Measurements from ENCODE around the gene GPC6. TPM values are rescaled to one million over a fixed set of nuclear protein-coding genes. Genes with fewer than 3 reads are reported as not detected.

GPC6 gene
- total RNA-seq, 1 experiment from 2014 or later = 0.22 TPM

- H3K4me3 ChIP-seq (replicated peaks in 1 of 2; ENCODE audit: low read depth in 1 of 2, low read length in 2 of 2) = no peak overlapping the region
- H3K9me2 ChIP-seq (ENCODE audit: insufficient read depth) = no peaks in the 10 kb centered on the region
- DNase-seq (ENCODE audit: low read depth, low spot score) (no peak), ATAC-seq (no peak)
- TF ChIP-seq JUND (IDR thresholded peaks at IDR 0.05) (no peak), CEBPB (IDR thresholded peaks at IDR 0.05; ENCODE audit: low read depth) (no peak), REST (IDR thresholded peaks at IDR 0.05; ENCODE audit: low read depth) (no peak), ELF1 (IDR thresholded peaks at IDR 0.05; ENCODE audit: borderline replicate concordance, low read depth) (no peak), EZH2 (IDR thresholded peaks at IDR 0.05) (no peak), ZNF274 (IDR thresholded peaks at IDR 0.05; ENCODE audit: low read depth, low read length) (no peak), EZH2phosphoT487 (IDR thresholded peaks at IDR 0.05; ENCODE audit: borderline replicate concordance) (no peak), SRF (IDR thresholded peaks at IDR 0.05; ENCODE audit: low read depth) (no peak), ZBTB33 (IDR thresholded peaks at IDR 0.05; ENCODE audit: extremely low read depth, insufficient replicate concordance, low read length) (no peak), TCF7L2 (IDR thresholded peaks at IDR 0.05; ENCODE audit: borderline replicate concordance, extremely low read depth, insufficient read depth, insufficient read length) (no peak), ATF3 (IDR thresholded peaks at IDR 0.05) (no peak), EGR1 (IDR thresholded peaks at IDR 0.05; ENCODE audit: low read depth) (no peak), CBX3 (IDR thresholded peaks at IDR 0.05; ENCODE audit: low read depth) (no peak), SP1 (IDR thresholded peaks at IDR 0.05; ENCODE audit: low read depth) (no peak), RAD21 (IDR thresholded peaks at IDR 0.05; ENCODE audit: low read depth) (no peak), MAX (IDR thresholded peaks at IDR 0.05) (no peak), CTCF (IDR thresholded peaks at IDR 0.05 in 2 of 3, conservative IDR thresholded peaks at IDR 0.05 in 1 of 3; ENCODE audit: borderline replicate concordance in 1 of 3, insufficient read depth in 1 of 3, low read depth in 2 of 3, low read length in 2 of 3) (no peak), FOSL1 (IDR thresholded peaks at IDR 0.05; ENCODE audit: low read depth) (no peak), POLR2AphosphoS5 (IDR thresholded peaks at IDR 0.05; ENCODE audit: low read depth, low read length) (no peak)
- intact Hi-C loops (cut with micrococcal nuclease) = no loop called here
- H3K4me2 ChIP-seq (ENCODE audit: low read length) = no peak overlapping the region
- H3K79me2 ChIP-seq (ENCODE audit: insufficient read depth, low read length) = no peaks in the 10 kb centered on the region
- H3K36me3 ChIP-seq (ENCODE audit: control insufficient read depth in 1 of 2, insufficient read depth in 2 of 2, low read length in 2 of 2) = no peaks in the 10 kb centered on the region
- no peak overlapping the region for H3K9ac ChIP-seq (ENCODE audit: low read length)
- peaks cover 13 to 17% of the 10 kb centered on the region in 2 experiments; a peak in 2 of 4 replicates for H3K9me3 ChIP-seq (ENCODE audit: control insufficient read depth in 1 of 2, insufficient read depth in 1 of 2, low read depth in 1 of 2, low read length in 2 of 2)
- BruUV-seq (replicated peaks) = no TSS peak
- ChIA-PET RAD21 (ENCODE audit: low non-redundant PET in 1 of 2, low total read pairs in 2 of 2, uncharacterized antibody in 2 of 2, unreplicated experiment in 2 of 2) (no interaction called here), POLR2A (no interaction called here), CTCF (no interaction called here)
- no peaks in the 10 kb centered on the region for H3K4me1 ChIP-seq (ENCODE audit: control insufficient read depth in 1 of 2, insufficient read depth in 2 of 2, low read length in 2 of 2)
- no peak overlapping the region for H3K27ac ChIP-seq (ENCODE audit: low read depth, low read length)
- H3K27me3 ChIP-seq (ENCODE audit: insufficient read depth, low read length) = no peaks in the 10 kb centered on the region
- no peaks in the 10 kb centered on the region for H4K20me1 ChIP-seq (ENCODE audit: insufficient read depth)
- no peak overlapping the region for H2AFZ ChIP-seq (ENCODE audit: low read depth, low read length, poor library complexity, severe bottlenecking)
Measured at GRCh38 chr13:93220073-93220472, 6.5 kb upstream of the GPC6 start.
